NCI-H1436 treated with DMSO at 0.1 percent for 48 hours (cell line): ENCODE data around the gene RNF166.

ENCODE experiments used
- DNase-seq: peaks from one replicate; lab custom pipeline; 2025; lab: John Stamatoyannopoulos, UW

Gene RNF166

GRCh38 chr16:88706229-88706964, at the start of gene RNF166, which contains the start of gene CTU2:
Gene RNF166 (minus strand): TSS chr16:88706408. CDS start chr16:88706325, 83 bp downstream.
Gene CTU2 (plus strand): TSS chr16:88706503. CDS start chr16:88706531, 28 bp downstream.
- DNase-seq = no peak

GRCh38 chr16:88754912-88755744, 48.9 kb upstream of the RNF166 start:
- DNase-seq = no peak

- no peak for DNase-seq
Measured at GRCh38 chr16:88754109-88754911, 48.1 kb upstream of the RNF166 start.

- no peak for DNase-seq
Measured at GRCh38 chr16:88753602-88754001, 47.4 kb upstream of the RNF166 start.

- no peak for DNase-seq
Measured at GRCh38 chr16:88753191-88753590, 47.0 kb upstream of the RNF166 start.

GRCh38 chr16:88752386-88753002, 46.3 kb upstream of the RNF166 start:
- no peak for DNase-seq

- DNase-seq = no peak
Measured at GRCh38 chr16:88750854-88751253, 44.6 kb upstream of the RNF166 start.

- no peak for DNase-seq
Measured at GRCh38 chr16:88749358-88749757, 43.1 kb upstream of the RNF166 start.

GRCh38 chr16:88748364-88748763, 42.2 kb upstream of the RNF166 start:
- no peak for DNase-seq

GRCh38 chr16:88747588-88748301, 41.5 kb upstream of the RNF166 start:
- peak; percentile 30 for DNase-seq

- no peak for DNase-seq
Measured at GRCh38 chr16:88746506-88746905, 40.3 kb upstream of the RNF166 start.

- no peak for DNase-seq
Measured at GRCh38 chr16:88744577-88745521, 38.6 kb upstream of the RNF166 start.

GRCh38 chr16:88743693-88744576, 37.7 kb upstream of the RNF166 start:
- DNase-seq = no peak

GRCh38 chr16:88742896-88743605, 36.8 kb upstream of the RNF166 start:
- DNase-seq = no peak

GRCh38 chr16:88741368-88741767, 35.2 kb upstream of the RNF166 start:
- no peak for DNase-seq

- no peak for DNase-seq
Measured at GRCh38 chr16:88740727-88741055, 34.5 kb upstream of the RNF166 start.

- DNase-seq = no peak
Measured at GRCh38 chr16:88739977-88740726, 33.9 kb upstream of the RNF166 start.
